Uterus (tissue), 2 donors: ENCODE measurements around the gene TSPAN32.

Experiments
- POLR2A ChIP-seq, 2 donors: fragments of 450-650 bp; IDR thresholded peaks; one replicate each; pipeline ENCODE4 v1.6.1; 2016; ENCODE audit warnings: antibody characterized with exemption in 2 of 2, mild to moderate bottlenecking in 1 of 2, moderate library complexity in 1 of 2
- TF ChIP-seq, protein P1 (sequence below), 4 experiments: fragments of 200-600 bp in 2 of 4; fragments of 450-650 bp in 2 of 4; sonication (generic) in 2 of 4; IDR thresholded peaks; one replicate each; pipeline ENCODE4 v1.5.1; 2016 to 2019; ENCODE audit warnings: antibody characterized with exemption in 4 of 4, mild to moderate bottlenecking in 2 of 4, moderate library complexity in 1 of 4

DNA sequence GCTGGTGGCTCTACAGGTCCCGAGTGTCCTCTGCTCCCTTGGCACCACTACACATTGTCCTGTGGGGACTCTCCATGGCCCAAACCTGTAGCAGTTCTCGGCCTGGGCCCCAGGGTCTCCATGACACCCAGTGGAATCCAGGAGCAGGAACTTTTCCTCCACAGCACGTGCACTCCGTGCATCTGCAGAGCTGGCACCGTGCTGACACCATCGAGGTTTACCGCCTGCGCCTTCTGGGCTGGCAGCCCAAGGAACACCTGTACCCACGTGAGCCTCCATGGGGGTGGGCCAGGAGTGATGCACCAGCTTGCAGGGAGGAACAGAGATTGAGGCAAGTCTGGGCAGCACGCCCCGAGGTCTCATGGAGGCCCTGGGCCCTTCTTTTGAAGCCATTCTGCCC, 25.2 kb downstream of the TSPAN32 start:
- TF ChIP-seq, protein P1, sequence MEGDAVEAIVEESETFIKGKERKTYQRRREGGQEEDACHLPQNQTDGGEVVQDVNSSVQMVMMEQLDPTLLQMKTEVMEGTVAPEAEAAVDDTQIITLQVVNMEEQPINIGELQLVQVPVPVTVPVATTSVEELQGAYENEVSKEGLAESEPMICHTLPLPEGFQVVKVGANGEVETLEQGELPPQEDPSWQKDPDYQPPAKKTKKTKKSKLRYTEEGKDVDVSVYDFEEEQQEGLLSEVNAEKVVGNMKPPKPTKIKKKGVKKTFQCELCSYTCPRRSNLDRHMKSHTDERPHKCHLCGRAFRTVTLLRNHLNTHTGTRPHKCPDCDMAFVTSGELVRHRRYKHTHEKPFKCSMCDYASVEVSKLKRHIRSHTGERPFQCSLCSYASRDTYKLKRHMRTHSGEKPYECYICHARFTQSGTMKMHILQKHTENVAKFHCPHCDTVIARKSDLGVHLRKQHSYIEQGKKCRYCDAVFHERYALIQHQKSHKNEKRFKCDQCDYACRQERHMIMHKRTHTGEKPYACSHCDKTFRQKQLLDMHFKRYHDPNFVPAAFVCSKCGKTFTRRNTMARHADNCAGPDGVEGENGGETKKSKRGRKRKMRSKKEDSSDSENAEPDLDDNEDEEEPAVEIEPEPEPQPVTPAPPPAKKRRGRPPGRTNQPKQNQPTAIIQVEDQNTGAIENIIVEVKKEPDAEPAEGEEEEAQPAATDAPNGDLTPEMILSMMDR (IDR thresholded peaks at IDR 0.05) = no peak
- TF ChIP-seq POLR2A (IDR thresholded peaks at IDR 0.05) = no peak
